CD4-positive, alpha-beta T cell treated with Interferon gamma for 1 hour (primary cell): ENCODE measurements around the gene WDR17.
A peak's percentile ranks its signal among the peaks of the same experiment; 100 is the strongest.

ENCODE experiments used
- DNase-seq: peaks from one replicate; pipeline ENCODE4 v3.0.0-alpha.2; 2020

Gene WDR17

GRCh38 chr4:176065435-176066291, at the start of gene WDR17:
WDR17 (plus strand) TSS chr4:176065841; CDS start chr4:176111581, 45,740 bp downstream.
- DNase-seq, result peak; percentile 87

DNA sequence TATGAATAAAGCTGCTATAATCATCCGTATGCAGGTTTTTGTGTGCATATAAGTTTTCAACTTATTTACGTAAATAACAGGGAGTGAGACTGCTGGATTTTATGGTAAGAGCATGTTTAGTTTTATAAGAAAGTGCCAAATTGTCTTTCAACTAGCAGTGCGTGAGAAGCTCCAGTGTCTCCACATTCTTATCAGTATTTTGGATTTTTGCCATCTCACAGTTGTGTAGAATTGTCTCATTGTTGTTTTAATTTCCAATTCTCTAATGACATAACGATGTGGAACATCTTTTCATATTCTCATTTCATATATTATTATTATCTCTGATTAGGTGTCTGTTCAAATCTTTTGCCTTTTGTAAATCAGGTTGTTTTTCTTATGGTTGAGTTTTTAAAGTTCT, 49.0 kb upstream of the WDR17 start:
- no peak for DNase-seq

GRCh38 chr4:176020481-176021085, 45.1 kb upstream of the WDR17 start:
- DNase-seq, result no peak

DNA sequence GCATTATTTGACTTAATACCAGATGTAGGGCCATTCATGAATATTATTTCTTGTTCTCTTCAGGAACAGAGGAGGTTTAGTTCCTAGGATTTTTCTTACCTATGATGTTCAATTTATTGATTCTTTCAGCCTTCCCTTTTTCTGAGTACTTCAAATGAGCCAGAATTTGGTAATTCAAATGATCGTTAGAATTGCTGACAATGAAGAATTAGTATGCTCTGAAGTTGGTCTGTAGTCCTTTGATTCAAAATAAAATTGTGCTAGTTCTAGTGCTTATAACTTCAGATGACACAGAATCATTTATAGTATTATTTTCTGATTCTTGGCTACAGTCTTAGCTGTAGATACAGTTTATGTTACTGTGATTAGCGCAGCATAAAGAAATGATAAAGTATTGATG, 35.2 kb upstream of the WDR17 start:
- DNase-seq, result no peak

GRCh38 chr4:176031922-176032321, 33.7 kb upstream of the WDR17 start:
- DNase-seq, result no peak

DNA sequence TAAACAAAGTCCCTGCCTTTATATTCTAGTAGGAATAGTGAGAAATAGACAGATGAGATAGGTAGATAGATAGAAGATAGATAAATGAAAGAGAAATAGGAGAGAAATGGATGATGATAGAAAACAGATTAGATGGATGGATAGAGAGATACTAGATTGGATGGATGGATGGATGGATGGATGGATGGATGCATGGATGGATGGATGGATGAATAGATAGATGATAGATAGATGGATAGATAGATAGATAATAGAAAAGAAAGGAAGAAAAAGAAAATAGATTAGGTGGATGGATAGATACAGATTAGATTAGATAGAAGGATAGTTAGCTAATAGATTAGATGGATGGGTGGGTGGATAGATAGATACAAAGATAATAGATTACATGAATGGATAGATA, 33.2 kb upstream of the WDR17 start:
- DNase-seq, result no peak

- no peak for DNase-seq
Measured at GRCh38 chr4:176034499-176034898, 31.1 kb upstream of the WDR17 start.

GRCh38 chr4:176034936-176035335, 30.7 kb upstream of the WDR17 start:
- no peak for DNase-seq

- DNase-seq, result no peak
Measured at GRCh38 chr4:176036585-176037205, 28.9 kb upstream of the WDR17 start.

DNA sequence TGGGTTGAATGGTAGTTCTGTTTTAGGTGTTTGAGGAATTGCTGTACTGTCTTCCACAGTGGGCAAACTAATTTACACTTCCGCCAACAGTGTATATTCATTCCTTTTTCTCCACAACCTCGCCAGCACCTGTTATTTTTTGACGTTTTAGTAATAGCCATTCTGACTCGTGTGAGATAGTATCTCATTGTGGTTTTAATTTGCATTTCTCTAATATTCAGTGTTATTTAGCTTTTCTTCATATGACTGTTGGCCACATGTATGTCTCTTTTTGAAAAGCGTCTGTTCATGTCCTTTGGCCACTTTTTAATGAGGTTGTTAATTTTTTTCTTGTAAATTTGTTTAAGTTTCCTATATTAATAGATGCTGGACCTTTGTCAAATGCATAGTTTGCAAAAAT, 26.9 kb upstream of the WDR17 start:
- no peak for DNase-seq

DNA sequence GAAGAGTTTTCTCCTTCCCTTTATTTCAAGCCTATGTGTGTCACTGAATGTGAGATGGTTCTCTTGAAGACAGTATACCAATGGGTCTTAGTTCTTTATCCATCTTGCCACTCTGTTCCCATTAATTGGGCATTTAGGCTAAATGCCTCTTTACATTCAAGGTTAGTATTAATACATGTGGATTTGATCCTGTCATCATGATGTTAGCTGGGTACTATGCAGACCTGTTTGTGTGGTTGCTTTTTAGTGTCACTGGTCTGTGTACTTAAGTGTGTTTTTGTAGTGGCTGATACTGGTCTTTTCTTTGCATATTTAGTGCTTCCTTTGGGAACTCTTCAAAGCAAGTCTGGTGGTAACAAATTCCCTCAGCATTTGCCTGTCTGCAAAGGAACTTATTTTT, 23.4 kb upstream of the WDR17 start:
- DNase-seq, result no peak

DNA sequence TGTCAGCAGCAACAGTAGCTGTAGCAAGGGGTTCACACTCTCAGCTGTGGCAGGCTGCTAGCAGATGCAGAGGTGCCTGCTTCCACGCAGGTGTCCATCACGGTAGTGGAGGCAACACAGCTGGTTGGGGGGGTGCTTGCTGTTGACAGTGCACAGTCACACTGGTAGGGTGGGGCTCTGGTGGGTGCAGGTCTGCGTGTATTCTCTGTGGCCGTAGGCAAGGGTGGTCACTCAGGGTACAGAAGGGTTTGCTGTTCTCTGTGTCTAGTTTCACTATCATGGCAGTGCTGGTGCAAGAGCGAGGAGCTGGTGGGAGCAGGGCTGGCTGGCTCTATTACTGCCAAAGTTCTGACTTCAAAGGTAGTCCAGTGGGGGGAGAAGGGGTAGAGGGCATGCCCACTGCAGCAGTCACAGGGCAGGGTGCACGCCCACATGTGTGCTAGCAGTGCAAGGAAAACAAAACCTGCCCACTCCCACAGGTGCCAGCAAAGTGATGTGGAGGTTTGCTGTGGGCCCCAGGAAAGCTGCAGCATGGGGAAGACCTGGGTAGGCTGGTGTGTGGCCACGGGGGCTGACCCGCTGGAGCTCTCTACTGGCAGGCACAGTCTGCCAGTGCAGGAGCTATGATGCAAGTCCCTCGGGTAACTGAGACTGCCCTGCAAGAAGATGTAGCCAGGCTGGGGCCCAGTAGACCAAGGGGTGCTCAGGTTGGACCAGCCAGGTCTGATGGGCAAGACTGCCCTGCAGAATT, 21.6 kb upstream of the WDR17 start:
- no peak for DNase-seq

DNA sequence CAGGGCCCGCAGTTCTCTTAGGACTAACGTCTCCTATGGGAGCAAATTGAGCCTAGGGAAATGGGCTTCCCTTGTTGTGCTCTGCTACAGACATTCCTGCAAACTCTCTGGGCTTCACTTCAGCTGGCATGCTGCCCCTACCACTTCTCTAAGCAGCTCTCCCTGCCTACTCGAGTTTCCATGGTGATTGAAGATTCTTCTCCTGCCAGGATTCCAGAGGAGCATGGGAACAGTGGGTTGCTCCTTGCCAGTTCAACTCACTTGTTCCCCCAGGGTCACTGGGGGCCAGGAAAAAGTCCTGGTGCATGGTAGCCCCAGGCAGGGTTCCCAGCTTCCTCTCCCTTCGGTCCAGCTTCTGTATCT, 21.1 kb upstream of the WDR17 start:
- DNase-seq, result no peak

DNA sequence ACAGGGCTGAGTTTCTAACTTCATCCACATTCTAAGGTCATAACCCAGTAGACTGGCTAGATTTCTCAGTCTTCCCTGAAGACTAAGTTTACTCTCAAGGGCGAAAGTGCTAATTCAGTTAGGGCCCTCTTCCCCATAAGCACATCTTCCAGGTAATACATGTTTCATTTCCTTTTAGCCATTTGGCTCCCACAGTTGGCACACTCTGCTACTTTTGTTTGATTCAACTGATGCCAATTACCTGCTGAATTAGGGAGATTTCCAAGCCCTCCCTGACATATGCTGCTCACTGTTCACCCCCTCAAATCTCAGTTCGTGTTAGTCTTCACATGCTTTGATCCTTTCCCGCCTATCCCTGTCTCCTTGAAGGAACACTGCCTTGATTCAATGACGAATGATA, 17.0 kb upstream of the WDR17 start:
- no peak for DNase-seq

- DNase-seq, result no peak
Measured at GRCh38 chr4:176052744-176053143, 12.9 kb upstream of the WDR17 start.

DNA sequence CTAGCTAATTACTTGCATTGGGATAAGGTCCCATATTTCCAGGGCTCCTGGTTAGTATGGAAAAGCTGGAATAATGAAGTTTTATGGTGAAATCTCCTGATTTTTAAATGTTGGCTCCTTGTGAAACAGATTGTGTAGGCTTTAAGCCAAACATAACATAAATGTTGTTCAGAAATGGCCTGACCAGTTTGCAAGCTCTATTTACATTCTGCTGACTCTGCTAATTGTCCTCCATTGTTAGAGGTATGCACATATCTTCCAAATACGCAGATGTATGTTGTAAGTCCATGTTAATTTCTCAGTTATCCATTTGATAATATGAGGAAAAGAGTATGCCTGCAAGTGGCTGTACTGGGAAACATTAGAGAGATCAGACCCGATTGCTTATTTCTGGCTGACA, 11.9 kb upstream of the WDR17 start:
- no peak for DNase-seq

GRCh38 chr4:176054942-176055341, 10.7 kb upstream of the WDR17 start:
- no peak for DNase-seq

DNA sequence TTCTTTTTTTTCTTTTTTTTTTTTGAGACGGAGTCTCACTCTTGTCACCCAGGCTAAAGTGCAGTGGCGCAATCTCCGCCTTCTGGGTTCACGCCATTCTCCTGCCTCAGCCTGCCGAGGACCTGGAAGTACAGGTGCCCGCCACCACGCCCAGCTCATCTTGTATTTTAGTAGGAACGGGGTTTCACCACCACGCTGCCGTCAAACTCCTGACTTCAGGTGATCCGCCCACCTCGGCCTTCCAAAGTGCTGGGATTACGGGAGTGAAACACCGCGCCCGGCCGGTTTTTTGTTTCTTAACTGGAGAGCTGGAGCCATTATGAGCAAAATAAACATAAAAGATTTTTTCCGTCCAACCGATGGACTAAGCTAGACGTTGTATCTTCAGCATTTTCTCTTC, 1.9 kb upstream of the WDR17 start:
- DNase-seq, result no peak

GRCh38 chr4:176064539-176064938, 1.1 kb upstream of the WDR17 start:
- DNase-seq, result no peak

DNA sequence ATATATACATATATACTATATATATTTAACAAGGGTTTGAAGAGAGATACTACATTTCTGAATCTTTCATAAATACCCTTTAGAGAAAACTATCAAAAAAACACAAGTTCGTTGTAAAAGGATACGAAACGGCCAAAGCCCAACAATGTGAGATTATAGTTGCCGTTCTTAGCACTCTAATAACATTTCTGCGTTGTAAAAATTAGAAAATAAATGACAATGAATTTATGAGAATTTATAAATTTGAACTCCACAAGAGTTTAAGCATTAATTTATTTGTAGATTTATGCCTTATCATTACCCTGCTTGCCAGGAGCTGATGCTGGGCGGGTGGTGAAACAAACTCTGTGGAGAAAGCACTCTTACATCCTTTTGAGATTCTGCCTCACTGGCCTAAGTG, 1.1 kb downstream of the WDR17 start:
- no peak for DNase-seq

- DNase-seq, result no peak
Measured at GRCh38 chr4:176077561-176077960, 11.9 kb downstream of the WDR17 start.

DNA sequence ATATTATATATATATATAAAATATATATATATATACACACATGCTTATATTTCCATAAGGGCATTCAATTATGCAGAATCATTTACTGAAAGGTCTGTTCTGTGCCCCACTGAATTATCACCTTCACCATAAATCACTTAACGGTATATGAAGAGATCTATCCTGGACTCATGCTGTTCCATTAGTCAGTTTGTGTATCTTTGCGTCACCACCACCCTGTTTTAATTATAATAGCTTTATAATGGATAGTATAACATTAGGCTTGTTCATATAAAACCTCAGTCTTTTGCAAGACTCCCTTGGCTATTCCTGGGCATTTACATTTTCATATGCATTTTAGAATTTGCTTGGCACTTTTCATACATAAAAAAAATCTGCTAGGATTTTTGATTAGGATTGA, 19.1 kb downstream of the WDR17 start:
- no peak for DNase-seq

GRCh38 chr4:176090115-176090514, 24.5 kb downstream of the WDR17 start:
- peak; percentile 38 for DNase-seq

GRCh38 chr4:176099314-176099713, 33.7 kb downstream of the WDR17 start:
- DNase-seq, result no peak
